ENCODE measurements around the gene BGN.

BGN gene

DNA sequence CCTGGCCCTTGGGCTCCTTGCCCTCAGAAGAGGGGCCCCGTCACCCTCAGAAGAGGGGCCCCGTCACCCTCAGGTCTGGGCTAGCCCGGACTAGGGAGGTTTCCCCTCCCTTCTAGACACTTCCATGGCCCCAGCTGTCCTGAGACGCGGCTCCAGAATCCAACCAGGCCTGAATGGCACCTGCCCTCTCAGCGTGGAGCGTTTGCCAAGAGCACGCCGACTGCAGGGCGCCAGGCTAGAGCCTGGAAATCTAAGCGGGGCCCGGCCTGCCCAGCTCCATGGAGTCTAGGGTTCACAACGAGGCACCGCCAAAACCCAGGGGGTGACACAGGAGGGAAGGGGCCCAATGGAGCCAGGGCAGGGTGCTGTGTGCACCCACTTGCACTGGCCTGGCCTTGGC is 14.8 kb downstream of the BGN start:
- no peak for DNase-seq

DNA sequence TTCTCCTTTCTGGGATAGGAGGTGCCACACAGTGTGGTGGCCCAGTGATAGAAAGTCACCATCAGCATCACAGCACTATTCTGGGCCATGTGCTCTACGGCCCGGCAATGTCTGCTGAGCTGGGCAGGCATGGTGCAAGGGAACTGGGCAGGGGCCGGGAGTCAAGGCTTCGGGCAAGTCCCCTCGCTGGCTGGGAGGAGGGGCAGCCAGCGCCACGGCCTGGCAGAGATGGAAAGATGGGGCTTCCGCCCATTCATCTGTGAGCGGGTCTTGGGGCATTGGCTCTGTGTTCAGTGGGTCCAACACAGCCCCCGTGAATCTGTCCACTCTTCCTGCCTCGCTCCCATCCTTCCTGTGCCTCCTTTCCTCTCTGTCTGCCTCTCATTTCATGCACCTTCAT is 15.6 kb downstream of the BGN start:
- DNase-seq, result no peak

DNA sequence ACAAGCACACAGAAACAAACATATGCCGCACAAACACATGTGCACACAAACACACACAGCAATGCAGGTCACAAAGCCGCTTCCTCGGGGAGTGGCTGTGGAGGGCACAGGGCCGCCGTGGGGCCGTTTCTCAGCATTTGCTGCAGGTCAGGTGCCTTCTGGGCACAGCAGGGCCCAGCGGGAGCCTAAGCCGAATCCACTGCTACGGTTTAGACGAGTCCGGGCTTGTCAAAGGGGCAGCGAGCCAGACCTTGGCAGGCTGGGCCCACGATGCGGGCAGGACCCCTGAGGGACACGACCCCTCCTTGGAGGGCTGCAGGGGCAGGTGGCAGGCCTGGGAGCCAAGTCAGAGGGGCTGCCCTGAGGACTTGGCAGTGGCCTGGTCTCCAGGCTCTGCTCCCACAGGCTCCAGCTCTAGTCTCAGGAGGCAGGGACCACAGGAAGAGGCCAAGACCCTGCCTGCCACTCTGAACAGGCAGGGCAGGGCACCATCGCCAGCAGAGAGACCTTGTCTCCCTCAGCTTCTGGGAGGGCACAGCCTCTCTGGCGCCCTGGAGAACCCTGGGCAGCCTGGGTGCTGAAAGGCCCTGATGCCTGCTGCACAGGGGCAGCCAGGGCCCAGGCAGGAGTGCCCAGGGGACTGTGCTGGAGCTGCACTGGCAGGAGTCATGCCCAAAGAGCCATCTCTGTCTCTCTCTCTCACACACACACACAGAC is 17.2 kb downstream of the BGN start:
- no peak for DNase-seq

DNA sequence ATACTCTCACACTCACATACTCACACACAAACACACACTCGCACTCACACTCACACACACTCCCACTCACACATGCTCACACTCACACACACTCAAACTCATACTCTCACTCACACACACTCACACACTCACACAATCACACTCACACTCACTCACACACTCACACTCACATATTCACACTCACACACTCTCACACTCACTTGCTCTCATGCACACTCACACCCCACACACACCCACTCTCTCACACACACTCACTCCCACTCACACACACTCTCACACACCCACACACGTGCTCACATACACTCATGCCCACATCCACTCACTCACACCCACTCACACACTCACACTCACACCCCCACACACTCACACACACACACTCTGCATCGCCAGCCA is 17.7 kb downstream of the BGN start:
- DNase-seq, result no peak

DNA sequence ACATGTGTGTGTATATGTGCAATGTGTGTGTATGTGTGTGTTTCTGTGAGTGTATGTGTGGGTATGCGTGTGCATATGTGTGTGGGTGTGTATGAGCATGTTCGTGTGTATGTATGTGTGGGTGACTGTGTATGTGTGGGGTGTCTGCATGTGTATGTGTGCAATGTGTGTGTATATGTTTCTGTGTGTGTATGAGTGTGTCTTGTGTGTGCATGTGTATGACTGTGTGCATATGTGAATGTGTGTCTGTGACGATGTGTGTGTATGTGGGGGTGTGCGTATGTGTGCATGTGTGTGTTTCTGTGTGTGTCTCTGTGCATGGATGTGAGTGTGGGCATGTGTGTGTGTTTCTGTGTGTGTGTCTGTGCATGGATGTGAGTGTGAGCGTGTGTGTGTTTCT is 18.5 kb downstream of the BGN start:
- DNase-seq, result no peak

DNA sequence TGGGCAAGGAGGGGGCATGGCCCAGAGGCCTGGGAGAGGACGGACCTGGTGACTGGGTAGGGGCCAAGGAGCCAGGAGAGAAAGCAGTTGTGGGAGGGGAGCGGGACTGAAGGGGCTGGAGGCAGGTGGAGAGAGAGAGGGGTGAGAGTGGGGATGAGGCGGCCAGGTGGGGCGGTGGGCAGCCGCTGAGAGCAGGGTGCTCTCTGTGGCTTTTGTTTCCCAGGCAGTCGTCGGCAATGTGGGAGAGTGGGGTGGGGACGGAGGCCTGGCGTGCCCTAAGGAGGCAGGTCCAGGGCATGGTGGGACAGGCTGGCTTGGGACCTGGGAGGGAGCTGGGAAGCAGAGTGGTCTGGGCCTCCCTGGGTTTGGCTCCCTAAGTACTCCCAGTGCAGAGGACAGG is 19.5 kb downstream of the BGN start:
- DNase-seq, result no peak

DNA sequence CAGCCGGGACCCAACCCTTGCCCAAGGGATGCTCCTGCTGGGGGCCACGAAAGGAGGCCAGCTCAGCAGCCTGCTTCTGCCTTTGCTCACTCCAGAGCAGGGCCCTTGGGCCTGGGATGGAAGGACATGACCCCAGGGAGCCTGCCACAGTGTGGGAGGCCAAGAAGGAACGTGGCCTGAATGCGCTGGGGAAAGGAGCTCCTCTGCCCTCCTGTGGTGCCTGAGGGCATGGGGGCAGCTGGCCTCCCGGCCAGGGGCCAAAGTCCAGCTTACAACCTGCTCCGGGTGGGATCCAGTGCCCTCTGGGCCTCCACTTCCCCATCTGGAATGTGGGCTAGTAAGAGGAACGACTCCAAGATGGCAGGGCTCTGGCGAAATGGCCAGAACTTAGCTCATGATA is 20.7 kb downstream of the BGN start:
- no peak for DNase-seq

DNA sequence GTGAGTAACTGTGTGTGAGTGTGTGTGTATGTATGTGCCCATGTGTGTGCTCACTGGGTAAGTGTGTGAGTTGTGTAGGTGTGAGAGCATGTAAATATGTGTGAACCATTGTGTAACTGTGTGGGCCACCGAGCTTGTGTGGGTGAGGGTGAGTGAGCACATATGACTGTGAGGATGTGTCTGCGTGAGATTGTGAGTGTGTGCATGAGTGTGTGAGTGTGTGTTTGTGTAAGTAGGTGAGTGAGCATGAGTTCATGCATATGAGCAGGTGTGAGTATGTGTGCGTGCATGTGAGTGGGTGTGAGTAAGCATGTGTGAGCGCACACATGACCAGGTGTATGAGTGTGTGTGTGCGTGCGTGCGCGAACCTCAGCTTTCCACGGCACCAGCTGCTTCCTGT is 21.3 kb downstream of the BGN start:
- no peak for DNase-seq

DNA sequence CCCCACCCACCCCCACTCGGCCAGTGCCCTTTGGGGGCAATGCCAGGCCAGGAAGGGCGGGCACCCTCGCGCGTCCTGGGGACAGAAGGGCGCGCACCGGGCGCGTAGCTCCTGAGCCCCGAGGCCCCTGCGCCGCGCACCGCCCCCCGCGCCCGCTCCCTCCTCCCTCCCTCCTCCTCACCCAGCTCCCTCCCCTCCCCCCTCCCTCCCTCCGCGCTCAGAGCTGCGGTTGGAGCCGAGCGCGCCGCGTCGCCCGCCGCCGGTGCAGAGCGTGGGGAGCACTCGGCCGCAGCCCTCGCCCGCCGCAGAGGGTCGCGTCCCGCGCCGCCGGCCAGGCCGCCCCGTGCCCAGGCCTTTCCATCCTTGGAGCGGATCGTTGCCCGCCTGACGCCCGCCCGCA is 22.6 kb downstream of the BGN start, which contains the start of gene ATP2B3:
TSS of gene ATP2B3 (plus strand) at position 220 of the 400 bp plus-strand sequence. CDS start 18,606 bp downstream, outside the sequence.
- DNase-seq, result no peak

DNA sequence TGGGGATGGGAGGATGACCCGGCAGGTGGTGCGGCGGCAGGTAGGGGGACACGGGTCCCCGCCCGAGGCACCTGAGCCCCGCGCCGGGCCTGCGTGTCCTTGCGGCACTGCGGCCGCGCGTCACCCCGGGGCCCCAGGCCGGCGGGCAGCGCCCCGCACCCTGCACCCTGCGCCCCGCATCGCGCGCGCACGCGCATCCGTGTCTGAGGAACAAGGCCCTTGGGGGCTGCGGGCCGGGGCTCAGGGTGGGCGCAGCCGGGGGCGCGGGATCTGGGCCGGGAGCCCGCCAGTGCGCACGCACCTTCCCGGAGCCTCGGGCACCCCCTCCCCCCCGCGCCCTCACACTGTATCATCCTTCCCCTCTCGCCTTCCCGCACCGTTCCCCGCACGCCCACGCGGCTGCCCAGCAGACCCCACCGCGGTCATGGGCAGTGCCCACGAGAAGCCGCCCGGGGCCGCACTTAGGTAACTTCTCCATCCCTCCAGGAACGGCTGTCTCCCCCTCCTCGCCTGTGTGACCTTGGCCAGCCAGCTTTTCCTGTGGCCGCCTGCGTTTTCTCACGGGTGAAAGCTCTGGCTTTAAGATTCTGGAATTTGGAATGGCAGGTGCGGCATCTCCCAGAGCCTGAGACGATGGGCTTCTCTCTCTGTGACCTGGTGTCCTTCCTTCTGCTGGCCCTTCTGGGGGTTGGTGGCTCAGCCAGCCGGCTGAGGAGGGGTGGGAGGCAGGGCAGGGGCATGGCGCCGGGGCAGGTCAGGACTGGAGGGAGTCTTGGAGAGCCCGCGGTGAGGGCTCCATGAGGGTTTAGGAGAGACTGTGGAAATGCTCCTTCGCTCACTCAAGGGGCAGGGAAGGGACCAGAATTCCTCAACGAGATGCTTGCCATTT is 23.4 kb downstream of the BGN start:
- no peak for DNase-seq

DNA sequence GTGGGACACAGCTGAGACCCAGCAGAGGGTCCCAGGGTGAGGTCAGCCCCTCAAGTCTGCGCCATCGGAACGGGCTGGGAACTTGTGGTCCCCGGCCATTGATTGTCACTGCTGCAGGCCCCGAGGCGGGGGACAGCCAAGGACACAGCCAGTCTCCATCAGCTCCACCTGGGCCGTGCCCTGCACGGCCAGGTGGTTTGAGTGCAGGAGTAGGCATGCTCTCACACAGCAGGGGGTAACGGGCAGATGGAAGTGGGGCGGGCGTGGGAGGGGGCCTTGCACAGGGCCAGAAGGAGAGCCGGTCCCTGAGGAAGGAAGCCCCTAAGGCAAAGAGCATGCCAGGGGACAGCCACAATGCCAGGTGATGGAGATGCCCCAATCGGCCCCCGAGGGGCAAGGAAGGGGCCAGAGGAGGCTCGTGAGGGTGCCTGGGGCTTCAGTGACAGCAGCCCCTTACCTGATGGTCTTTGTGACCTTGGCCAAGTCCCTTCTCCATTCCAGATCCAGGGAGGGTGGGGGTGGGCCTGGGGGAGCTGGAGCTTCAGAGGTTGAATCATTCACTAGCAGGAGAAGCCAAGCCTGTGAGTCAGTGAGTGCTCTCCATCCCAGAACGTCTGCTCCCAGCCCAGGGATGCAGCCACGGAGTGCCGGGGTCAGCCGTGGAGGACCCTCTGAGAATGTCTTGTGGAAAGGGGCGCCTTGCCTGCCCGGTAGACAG is 24.9 kb downstream of the BGN start:
- DNase-seq, result no peak

DNA sequence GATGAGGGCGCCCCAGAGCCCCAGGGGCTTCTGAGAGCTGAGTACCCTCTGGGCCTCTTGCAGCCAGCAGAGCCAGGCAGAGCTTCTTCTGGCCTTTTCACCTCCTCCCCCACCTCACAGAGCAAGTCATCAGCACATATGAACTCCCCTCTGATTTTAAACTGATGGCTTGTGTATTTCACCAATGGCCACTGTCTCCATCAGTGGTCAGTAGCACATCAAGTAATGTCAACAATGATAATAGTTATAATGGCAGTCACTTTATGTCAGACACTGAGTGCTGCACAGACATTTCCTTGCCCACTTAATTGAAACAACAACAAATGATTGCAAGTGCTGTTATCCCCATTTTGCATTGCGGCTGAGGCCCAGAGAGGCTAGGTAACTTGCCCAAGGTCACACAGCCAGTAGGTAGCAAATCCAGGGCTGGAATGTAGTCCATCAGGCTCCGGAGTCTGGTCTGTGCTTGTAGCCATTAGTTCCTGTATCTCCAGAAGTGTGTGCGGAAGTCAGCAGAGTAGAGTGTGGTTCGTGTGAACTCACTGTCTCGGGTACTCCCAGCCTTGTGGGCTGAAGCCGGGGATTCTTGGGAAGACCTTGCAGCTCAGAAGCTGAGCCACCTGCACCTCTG is 25.6 kb downstream of the BGN start:
- no peak for DNase-seq

DNA sequence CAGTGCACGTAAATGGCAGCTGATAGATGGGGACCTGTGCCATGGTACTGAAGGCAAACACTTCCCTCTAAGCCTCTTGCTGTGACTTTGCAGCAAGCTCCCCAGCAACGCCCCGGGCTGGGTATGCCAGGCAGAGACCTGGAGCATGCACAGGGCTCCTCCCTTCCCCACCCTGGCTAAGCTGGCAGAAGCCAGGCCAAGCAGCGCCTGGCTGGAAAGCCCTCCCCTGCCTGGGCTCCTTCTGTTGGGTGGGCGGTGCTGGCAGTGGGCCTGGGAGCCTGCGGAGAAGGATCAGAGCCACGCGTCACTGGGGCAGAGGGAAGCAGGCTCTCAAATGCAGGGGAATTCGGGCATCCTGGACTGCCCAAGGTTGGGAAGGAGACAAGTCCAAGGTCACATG is 26.3 kb downstream of the BGN start:
- no peak for DNase-seq

DNA sequence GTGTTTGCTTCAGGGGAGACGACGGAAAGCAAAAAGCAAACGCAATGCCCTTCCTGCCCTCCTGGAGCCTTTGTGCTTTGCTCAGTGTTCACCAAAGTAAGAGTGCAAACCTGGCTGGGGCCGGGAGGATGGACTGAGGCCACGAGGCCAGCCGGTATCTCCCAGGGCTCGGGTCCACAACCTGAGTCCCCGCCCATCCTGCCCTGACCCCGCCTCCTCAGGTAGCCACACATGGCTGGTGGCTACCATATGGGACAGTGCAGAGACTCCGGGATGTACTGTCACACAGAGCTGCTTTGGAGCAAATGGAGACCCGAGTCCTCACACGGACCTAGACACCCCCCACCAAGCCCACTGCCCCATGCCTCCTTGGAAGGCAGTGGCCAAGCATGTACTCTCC is 27.5 kb downstream of the BGN start:
- no peak for DNase-seq

DNA sequence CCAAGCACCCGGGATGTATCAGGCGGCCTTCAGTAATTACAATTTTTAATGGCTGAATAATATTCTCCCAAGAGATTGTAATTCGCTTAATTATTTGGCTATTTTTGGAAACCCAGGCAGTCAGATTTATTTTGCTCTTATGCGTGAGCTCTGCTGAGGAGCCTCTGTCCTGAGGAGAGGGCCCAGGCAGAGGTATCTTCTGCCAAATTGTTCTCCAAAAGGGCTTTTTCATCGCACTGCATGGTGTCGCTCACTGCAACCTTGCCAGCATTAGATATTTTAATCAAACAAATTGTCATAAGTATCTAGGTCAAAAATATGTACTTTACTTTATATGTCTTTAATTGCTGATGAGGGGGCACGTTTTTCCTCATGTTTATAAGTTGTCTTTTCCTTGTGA is 28.5 kb downstream of the BGN start:
- DNase-seq, result no peak

DNA sequence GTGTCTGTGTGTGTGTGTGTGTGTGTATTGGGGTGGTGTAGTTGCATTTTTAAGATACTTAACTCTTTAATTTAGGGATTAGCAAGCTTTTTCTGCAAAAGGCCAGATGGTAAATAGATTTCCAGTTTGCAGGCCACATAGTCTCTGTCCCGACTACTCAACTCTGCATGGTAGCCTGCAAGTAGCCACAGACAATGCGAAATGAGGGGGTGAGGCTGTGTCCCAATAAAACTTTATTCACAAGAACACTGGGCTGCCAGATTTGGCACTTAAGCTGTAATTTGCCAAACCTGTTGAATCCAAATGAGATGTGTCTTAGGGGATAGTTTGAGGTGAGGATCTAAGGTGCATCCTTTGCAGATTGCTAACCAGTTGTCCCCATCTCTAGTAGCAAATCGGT is 29.5 kb downstream of the BGN start:
- DNase-seq, result no peak

DNA sequence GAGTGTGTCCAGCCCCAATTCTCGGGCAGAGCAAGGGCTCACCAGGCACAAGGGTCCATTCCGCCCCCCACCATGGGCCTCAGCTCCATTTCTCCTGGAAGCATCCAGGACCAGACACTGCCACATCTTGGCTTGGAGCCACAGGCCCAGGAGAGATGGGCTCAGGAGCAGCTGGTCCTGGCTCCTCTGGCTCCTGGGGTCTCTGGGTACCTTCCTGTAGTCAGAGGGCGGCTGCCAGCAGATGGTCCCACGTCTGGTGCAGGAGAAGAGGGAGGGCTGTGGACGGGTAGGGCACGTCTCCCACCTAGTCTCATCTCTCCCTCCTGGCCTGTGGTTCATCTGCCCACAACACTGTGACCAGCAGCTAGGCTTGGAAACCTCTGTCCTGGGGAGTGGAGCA is 30.7 kb downstream of the BGN start:
- DNase-seq, result no peak

DNA sequence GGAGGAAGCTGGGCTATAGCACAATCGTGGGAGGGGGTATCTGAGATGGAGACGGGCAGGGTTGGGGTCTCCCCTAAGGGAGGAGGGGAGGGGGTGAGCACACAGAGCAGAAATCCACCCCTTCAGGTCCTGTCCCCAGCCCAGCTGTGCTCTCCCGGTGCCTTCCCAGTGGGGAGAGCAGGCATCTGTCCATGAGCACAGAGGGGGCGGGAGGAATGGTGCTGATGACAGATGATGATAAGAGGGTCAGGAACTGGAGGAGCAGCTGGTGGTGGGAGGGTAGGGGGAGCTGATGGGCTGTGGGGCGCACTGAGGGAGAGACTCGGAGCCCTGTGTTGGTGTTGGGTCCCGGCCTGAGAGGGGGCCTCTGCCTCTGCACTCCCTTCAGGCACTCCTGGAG is 31.3 kb downstream of the BGN start:
- no peak for DNase-seq

DNA sequence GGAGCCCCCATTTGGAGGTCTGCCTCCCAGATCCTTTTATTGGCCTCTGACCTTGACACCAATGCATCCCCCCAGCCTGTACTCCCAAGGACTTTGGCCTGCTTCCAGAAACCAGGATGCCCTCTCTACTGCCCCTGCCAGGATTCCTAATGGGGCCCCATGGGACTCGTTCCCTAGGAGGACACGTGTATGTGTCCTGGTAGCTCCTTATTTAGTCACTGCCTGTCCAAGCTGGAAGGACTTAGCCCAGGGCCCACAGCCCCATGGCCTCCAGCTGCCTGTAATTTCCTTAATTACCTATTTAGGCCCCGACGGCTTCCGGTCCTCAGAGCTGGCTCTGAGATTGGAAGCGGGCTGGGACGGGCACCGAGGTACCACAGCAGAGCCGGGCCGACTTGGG is 32.0 kb downstream of the BGN start:
- DNase-seq, result no peak

DNA sequence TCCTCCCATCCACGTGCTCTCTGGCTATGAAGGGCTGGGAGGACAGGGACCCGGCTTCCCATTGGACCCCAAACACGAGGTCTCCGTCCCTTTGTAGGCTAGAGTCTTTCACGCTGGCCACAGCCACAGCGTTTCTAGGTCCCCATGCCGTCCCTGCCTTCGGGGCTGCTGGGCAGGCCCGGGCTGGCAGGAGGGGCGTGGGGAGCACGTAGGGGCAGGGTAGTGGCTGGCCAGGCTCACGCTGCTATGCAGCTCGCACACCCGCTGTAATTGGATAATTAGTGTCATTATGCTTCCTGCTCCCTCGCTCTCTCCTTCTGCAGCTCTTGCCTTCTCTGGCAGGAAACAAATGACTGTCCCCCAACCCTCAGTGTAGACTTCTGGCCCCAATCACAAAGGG is 32.4 kb downstream of the BGN start:
- no peak for DNase-seq

DNA sequence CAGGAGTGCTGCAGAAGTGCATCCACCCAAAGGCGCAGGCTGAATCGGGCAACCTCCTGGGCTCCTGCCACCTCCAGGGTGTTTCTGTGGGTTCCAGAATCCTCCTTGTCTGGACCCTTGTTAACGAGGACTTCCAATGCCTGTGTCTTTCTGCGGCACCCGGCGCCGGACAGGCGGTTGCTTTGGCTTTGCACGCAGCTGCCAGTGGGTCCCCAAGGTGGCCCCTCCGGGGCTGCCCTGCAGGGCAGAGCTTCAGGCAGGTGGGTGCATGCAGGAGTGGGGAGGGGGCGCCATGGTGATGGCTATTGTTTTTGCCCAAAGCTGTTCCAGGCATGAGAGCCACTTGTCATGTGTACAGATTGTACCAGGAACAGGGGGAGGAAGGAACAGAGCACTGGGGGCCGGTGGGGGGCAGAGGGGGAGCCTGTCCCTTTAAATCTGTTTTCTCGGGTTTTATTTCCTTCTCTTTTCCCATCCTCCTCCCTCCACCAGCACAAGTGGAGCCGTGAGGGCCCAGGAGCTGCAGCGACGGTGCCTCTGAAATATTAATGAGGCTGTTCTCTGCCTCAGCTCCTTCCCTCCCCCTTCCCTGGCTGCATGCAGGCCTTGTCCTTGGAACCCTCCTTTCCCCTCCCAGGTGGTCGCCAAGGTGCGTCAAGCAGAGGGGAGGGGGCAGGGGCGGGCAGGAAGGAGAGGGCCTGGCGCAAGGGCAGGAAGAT is 35.8 kb downstream of the BGN start:
- DNase-seq, result no peak

DNA sequence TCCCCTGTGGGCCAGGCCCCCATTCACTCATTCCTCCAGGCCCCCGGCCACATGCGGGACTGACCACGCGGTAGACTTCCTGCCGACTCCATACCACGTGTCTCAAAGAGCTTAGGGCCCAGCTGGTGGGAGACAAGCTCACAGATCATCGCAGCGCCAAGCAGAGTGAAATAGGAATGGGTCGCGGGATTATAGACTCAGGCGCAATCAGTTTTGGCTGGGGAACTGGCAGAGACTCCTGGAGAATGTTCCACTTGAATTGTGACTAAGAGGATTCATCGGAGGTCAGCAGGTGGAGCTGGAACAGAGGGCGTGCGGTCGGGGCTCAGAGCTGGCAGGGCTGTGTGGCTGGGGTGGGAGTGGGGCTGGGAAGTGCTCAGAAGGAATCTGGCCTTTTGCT is 38.3 kb downstream of the BGN start:
- DNase-seq, result no peak

DNA sequence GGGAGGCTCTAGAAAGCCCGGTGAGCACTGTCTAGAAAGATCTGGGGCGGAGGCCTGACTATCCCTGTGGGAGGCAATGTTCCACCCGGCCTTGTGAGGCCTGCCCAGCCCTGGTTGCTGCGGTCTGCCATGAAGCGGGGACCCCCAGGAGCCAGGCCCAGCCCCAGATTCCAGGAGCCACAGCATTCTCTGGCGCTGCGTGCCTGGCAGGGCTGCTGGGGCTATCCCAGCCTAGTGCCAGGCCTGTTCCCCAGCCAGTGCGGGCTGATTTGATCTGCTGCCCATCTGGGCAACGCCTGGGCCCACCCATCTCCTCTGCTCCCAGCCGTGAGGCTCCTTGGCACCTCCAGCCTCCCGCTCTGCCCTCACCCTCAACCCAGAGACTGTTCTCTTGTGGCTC is 42.3 kb downstream of the BGN start:
- DNase-seq, result no peak
